HPDE6-E6E7 (cell line): ENCODE measurements around the gene SMPDL3B.
"Not testable (repeated sequence)": the region's sequence is repeated elsewhere in the genome, so short reads cannot be mapped to it uniquely, and the experiment has no call there.

Experiments
- DNase-seq: peaks from one replicate; pipeline ENCODE4 v3.0.0; 2011; ENCODE audit warnings: missing footprints; ENCODE audit errors: extremely low spot score

SMPDL3B gene

DNA sequence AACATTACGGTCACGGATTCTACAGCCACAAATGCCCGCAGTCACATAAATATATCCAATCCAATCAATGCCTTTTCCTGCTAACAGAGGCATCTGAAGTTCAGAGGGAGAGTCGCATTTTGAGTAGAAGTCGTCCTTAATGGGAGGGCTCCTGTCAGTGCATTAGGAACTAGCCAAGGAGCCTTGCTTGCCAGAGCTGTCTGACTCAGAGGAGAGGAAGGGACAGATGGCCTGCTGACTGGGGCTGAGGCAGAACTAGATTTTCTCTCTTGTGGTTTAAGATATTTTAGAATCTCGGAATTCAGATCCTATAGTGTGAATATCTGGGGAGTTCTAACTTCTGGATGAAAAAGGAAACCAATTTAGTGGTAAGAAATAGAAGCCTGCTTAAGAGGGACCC is 35.6 kb downstream of the SMPDL3B start:
- no peak for DNase-seq

DNA sequence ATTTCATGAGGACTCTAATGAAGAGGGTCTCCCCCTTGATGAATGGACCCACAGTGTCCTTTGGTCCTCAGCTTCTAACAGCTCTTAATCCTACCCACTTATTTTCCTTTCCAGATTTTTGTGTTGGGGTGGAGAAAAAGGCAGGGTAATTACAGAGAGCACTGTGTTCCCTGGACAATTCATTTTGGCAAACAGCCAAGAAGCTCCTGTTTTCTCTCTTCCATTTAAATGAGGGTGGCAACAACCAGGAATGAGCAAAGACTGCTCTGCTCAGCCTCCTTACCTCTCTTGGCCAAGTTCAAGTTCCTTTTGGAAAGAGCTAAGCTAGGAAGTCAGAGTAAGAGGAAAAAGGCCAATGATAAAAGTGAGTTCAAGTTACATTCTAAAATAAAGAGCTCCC is 36.9 kb downstream of the SMPDL3B start:
- no peak for DNase-seq

DNA sequence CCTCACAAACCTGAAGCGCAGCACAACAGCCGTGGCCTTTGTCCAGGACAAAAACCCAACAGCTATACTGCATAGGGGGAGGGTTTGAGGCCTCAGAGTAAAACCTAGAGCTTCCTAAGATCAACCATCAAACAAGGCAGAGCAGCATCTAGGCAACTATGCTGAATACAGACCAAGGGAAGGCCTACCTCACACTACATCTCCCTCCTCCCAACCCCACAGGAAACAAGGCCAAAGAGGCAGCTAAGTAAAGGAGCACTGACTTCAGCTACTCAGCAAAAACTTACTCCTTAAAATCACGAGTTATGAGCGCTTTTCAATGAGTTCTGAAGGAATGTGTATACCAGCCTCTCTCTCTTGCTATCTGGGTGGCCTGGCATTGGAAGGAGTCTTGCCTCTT is 37.3 kb downstream of the SMPDL3B start:
- no peak for DNase-seq

DNA sequence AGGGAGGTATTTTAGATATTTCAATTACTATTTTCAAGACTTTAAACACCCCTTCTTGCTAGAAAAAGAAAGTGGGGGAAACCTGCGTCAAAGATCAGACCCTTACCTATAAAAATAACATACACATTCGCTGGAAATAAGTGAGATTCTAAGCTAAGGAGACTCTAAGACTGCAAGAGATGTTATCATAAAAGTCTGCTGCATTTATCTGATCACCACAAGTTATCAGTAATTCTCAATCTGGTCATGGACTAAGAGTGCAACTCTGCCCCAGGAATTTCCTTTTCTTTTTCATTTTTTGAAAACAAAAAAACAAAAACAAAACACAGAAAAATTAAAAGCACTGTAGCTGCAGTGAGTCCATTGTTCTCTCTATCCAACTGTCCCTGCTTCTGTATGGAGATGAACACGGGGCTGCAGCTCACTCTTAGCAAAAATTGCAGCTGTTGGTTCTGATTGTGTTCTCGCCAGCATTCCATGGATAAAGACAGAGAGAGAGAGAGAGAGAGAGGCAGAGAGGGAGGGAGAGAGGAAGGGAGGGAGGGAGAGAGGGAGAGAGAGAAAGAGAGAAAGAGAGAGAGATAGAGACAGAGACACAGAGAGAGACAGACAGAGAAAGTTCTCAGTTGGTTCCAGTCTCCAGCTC is 39.1 kb downstream of the SMPDL3B start:
- no peak for DNase-seq

DNA sequence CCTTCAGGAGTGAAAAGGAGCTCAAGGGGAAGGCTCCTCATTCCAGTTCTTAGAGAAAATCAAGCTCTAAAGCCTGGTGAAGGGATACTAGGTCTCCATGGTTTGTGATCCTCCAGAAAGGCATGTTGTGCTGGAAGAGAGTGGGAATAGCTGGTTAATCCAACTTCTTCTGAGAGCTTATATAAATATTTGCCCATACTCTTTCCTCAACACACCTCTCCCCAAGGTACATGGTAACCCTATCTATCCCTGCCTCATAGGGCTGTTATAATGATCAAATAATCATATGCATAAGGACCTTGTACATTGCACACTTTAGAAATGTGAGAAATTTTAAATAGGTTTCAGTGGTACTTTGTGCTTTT is 39.6 kb downstream of the SMPDL3B start:
- no peak for DNase-seq

DNA sequence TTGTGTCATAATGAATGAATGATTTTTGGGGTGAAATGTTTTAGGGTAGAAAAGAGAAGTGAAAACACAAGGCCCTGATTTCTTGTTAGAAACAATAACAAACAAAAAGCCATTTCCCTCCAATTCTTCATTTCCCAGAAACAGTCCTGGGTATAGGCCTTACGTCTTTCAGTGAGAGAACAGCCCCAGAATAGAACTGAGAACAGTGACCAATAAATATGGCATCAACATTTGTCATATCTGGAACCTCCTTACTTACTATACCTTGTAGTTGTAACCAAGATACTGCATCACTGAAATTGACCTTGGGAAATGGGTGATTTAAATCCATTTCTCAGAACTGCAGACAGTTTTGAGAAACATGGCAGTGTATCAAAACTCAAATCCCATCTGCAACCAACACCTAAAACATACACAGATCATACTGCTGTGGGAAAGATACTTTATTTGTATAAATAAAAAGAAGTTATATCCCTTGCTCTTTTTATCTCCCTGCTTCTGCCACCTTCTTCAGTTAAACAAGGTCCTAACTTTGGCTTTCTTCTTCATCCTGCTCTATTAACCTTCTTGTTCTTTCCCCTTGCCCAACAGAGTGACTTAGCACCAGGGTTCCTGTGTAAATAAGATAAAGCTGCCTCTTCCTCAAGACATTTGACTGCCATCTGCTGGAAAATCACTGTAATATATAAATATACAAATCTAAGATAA is 44.5 kb downstream of the SMPDL3B start:
- peak; percentile 35 for DNase-seq

DNA sequence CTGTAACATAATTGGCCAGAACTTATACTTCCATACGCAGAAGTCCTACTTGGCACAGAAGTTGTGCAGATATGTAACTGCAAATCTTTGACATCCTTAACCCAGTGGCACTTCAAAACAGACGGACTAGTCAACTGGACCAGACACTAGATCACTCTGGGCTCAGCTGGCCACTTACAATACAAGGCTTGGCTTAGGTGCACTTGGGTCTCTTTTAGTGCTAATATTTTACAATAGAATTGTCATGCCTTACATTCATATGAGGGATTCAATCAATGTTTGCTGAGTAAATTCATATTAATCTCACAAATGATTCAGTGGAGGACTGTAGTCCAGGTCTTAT is 45.0 kb downstream of the SMPDL3B start:
- no peak for DNase-seq

DNA sequence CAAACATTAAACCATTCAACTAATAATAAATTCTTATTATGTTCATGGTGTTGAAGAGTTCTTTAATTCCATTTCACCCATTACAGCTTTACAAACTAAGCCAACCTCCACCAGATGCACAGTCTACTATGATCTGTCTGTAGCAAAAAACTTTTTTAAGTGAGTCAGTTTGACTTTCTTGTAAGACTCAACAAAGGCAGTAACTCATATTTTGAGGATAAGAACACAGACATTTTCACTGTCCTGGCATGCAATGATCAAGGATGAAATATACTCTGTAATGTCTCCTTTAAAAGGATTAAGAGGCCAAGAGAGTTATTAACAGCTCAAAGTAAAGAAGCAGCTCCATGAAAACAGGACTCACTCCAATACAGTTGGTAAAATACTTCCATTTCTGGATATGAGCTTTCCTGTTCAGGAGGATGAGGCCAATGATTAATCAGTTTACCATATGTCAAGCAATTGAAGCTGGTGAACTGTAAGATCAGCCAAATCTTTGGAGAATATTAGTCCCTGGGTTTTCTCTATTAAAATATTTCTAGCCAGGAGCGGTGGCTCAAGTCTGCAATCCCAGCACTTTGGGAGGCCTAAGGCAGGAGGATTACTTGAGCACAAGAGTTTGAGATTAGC is 45.5 kb downstream of the SMPDL3B start:
- DNase-seq = no peak

DNA sequence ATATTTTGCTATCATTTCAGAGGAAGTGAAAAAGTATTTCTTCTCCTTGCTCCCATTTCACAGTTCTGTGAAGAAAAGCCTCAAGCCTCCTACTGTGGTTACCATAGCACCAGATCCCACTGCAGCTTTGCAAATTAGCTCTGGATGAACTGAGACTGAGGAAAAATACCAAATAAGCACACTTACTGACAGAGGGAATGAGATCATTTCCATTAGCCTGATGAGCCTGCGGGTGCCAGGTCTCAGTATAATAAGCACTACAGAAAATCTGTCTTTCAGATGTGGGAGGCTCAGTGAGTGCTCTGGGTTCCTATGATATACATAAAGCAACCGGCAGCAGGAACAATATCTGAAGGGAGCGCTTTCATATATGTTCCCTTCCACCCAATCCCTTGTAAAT is 46.3 kb downstream of the SMPDL3B start:
- no peak for DNase-seq

DNA sequence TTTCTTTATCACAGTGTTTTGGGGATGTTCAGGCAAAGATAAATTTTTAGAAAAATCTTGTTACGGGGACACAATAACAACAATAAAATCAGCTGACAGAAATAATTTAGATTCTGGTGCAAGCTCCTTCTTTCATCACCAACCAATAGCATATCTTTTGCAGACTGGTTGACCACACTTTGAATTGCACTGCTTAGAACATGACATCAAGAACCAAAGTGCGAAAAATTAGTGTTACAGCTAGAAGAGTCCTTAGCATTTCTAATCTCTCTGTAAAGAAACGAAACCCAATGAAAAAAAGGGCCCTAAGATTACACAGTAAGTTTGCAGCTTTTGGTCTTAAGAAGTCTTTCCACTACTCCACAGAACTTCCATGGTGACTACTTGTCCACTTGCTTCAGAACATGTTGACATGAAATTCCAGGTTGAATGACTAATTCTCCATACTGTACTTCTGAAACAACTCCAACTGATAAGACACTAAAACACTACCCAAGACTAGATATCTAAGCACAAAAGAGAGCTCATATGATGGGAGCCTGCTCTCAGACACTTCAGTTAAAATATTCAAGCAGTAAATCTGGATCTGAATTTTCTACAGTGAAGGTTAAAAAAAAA is 56.2 kb downstream of the SMPDL3B start:
- DNase-seq = no peak

DNA sequence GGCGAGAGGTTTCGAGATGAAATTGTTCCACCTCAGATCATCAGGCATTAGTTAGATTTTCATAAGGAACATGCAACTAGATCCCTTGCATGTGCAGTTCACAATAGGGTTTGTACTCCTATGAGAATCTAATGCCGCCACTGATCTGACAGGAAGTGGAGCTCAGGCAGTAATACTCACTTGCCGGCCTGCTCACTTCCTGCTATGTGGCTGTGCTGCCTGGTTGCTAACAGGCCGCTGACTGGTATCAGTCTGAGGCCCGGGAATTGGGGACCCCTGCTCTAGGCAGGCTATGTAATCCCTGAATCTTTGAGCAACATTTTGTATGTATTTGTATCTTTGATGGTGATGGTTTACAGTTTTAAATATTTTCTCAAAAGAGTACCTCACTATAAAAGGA is 57.5 kb downstream of the SMPDL3B start:
- no peak for DNase-seq

DNA sequence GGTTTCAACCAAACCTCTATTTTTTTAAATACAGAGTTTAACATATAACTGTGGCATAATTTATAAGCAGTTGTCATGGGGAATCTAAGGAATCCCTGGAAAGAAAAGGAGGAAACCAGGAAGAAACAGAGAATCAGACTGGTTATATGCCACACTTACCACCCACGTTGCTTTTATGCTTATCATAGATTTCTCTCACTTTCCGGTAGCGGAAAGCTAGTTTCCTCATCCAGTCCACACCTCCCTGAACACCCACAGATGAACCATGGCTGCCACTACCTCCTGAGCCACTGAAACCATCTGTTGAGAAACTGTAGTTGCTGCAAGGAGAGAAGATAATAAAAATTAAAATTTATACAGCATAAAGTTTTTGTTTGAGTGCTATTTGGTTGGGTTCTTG is 58.4 kb downstream of the SMPDL3B start:
- no peak for DNase-seq

DNA sequence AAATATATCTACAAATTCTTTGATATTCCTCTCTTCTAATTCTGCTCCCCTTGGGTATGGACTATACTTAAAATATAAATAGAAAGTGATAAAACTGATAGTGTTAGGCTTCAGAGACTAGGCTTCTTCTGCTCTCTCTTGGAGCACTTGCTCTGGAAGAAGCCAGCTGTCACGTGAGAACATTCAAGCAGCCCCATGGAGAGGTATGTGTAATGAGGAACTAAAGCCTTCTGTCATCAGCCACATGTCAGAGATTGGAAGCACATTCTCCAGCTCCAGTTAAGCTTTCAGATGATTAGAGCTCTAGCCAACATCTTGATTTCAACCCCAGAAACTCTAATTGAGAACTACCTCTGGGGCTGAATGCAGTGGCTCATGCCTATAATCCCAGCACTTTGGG is 59.3 kb downstream of the SMPDL3B start:
- no peak for DNase-seq

DNA sequence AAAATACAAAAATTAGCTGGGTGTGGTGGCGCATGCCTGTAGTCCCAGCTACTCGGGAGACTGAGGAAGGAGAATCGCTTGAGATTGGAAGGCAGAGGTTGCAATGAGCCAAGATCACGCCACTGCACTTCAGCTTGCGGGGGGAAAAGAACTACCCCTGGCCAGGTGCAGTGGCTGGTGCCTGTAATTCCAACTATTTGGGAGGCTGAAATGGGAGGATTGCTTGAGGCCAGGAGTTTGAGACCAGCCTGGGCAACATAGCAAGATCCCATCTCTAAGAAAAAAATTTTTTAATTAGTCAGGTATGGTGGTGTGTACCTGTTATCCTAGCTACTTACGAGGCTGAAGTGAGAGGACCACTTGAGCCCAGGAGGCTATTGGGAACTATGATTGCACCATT is 59.7 kb downstream of the SMPDL3B start:
- not testable (repeated sequence) for DNase-seq

DNA sequence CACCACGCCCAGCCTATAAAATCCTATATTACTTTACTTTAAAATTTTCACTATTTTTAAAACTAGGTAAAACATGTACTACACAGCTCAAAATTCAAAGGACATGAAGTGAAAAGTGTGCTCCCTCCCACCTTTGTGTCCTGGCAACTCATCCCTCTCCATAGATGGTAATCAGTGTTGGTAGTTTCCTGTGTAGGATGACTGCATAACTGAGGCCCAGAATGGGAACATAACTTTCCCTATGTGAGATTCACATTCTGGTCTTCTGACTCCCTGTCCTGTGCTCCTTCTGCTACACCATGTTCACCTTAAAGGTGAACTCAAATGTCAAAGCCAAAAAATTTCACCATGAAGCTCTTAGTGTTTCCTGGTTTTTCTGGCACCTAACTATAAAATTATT is 64.3 kb downstream of the SMPDL3B start:
- no peak for DNase-seq

DNA sequence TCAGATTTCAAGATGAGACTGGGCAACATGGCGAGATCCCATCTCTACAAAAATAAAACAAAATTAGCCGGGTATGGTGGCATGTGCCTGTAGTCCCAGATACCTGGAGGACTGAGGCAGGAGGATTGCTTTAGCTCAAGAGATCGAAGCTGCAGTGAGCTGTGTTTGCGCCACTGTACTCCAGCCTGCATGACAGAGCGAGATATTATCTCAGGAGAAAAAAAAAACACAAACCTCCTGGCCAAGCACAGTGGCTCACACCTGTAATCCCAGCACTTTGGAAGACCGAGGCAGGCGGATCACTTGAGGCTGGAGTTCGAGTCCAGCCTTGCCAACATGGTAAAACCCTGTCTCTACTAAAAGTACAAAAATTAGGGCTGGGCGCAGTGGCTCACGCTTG is 67.8 kb downstream of the SMPDL3B start:
- DNase-seq = no peak

DNA sequence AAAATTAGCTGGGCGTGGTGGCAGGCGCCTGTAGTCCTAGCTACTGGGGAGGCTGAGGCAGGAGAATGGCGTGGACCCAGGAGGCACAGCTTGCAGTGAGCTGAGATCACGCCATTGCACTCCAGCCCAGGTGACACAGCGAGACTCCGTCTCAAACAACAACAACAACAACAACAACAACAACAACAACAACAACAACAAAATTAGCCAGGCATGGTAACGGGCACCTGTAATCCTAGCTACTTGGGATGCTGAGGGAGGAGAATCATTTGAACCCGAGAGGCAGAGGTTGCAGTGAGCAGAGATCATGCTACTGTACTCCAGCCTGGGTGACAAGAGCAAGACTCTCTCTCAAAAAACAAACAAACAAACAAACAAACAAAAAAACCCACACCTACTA is 68.3 kb downstream of the SMPDL3B start:
- DNase-seq = not testable (repeated sequence)
